A549 (cell line): ENCODE results near the gene GJA3.

Source experiments
- CTCF ChIP-seq: fragments of >200 bp; sonication (Bioruptor Twin); formaldehyde crosslinking; IDR thresholded peaks from 3 replicates; pipeline ENCODE4 v1.5.1; 2016
- FOSL2 ChIP-seq, 2 experiments: fragments of 450-650 bp in 1 of 2; fragments of >200 bp in 1 of 2; sonication (Bioruptor Twin) in 1 of 2; formaldehyde crosslinking; IDR thresholded peaks; 2 replicates each; pipeline versions ENCODE4 v1.5.0 to v1.6.1; 2016 to 2020; ENCODE audit warnings: mild to moderate bottlenecking in 1 of 2, moderate library complexity in 1 of 2
- HDAC2 ChIP-seq: fragments of 200-600 bp; sonication (generic); IDR thresholded peaks from 2 replicates; pipeline ENCODE4 v1.6.1; 2016
- HOXB13 ChIP-seq: fragments of 250-450 bp; sonication (Bioruptor Pico); IDR thresholded peaks from 2 replicates; pipeline ENCODE4 v1.5.0; 2020; ENCODE audit warnings: low read depth, mild to moderate bottlenecking, moderate library complexity
- JUN ChIP-seq, 2 experiments: fragments of >200 bp; sonication (Bioruptor Twin); formaldehyde crosslinking; IDR thresholded peaks; 2 replicates in 1 of 2; 3 replicates in 1 of 2; pipeline ENCODE4 v1.6.1; 2016 to 2017
- JUNB ChIP-seq: fragments of >200 bp; sonication (Bioruptor Twin); formaldehyde crosslinking; IDR thresholded peaks from 2 replicates; pipeline ENCODE4 v1.6.1; 2016
- KDM1A ChIP-seq: fragments of 200-600 bp; sonication (generic); IDR thresholded peaks from 2 replicates; pipeline ENCODE4 v1.6.1; 2016; ENCODE audit warnings: low read depth, mild to moderate bottlenecking
- MAZ ChIP-seq: fragments of 150-350 bp; IDR thresholded peaks from 2 replicates; pipeline ENCODE4 v1.6.1; 2014; ENCODE audit warnings: antibody characterized with exemption, low read depth, low read length, borderline replicate concordance
- PHF8 ChIP-seq: fragments of 200-600 bp; sonication (generic); IDR thresholded peaks from 2 replicates; pipeline ENCODE4 v1.6.1; 2016; ENCODE audit warnings: low read depth, mild to moderate bottlenecking, antibody characterized with exemption, moderate library complexity, borderline replicate concordance
- POLR2A ChIP-seq: IDR thresholded peaks from 2 replicates; pipeline ENCODE4 v1.6.1; 2012; ENCODE audit warnings: mild to moderate bottlenecking, low read length
- RARB ChIP-seq: fragments of 250-450 bp; sonication (Bioruptor Pico); IDR thresholded peaks from 2 replicates; pipeline ENCODE4 v1.8.0; 2021; ENCODE audit warnings: mild to moderate bottlenecking, moderate library complexity
- SMC3 ChIP-seq: fragments of >200 bp; sonication (Bioruptor Twin); formaldehyde crosslinking; IDR thresholded peaks from 3 replicates; pipeline ENCODE4 v1.6.1; 2018; ENCODE audit warnings: inconsistent platforms
- TF ChIP-seq, protein P1 (sequence below): fragments of 150-350 bp; IDR thresholded peaks from 2 replicates; pipeline ENCODE4 v1.6.1; 2014; ENCODE audit warnings: low read depth, mild to moderate bottlenecking, low read length

DNA sequence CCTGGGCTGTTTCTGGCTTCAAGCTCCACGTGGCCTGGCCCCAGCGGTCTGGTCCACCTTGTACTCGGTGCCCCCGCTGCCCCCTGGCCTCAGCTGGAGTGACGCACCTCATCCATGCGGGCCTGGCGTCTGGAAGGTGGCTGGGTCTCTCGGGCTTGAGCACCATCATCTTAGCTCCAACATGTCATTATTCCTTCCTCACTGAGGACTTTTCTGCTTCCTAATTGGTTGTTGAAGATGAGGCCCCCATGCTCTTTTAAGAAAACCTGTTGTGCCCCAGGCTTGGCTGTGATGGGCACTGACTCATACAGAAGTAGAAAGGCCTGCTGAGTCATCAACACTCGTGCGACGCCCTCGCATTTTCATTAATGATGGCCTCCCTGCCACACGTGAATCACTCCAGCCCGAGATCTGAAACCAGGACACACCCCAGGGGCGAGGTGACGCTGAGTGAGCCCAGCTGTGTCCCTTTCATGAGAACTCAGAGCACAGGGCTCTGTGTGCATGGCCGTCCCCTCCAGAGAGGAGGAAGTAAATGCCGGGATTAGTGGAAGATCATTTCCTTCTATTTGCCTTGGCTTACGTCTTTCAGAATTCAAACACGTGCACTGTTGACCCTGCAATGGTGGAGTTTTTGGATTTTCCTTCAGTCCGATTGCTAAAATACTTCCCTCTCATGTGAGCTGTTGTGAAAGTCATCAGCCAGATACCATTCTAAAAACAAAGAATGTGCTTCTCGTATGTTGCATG is 14.0 kb upstream of the GJA3 start:
- TF ChIP-seq CTCF (no peak), HDAC2 (no peak), POLR2A (no peak), HOXB13 (CRISPR knock-in tag) (no peak), JUNB (peak; percentile 34; the same call in 1 of the 2 replicates), SMC3 (no peak), RARB (CRISPR knock-in tag) (no peak), KDM1A (no peak), JUN (IDR thresholded peaks at IDR 0.05) (no peak; a peak in 1 of 5 replicates), PHF8 (no peak), FOSL2 (IDR thresholded peaks at IDR 0.05) (peak; percentile 62), FOSL2 (CRISPR knock-in tag; IDR thresholded peaks at IDR 0.05) (peak; percentile 89), MAZ (no peak)
- TF ChIP-seq, protein P1, sequence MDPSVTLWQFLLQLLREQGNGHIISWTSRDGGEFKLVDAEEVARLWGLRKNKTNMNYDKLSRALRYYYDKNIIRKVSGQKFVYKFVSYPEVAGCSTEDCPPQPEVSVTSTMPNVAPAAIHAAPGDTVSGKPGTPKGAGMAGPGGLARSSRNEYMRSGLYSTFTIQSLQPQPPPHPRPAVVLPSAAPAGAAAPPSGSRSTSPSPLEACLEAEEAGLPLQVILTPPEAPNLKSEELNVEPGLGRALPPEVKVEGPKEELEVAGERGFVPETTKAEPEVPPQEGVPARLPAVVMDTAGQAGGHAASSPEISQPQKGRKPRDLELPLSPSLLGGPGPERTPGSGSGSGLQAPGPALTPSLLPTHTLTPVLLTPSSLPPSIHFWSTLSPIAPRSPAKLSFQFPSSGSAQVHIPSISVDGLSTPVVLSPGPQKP, result no peak
